H1 (cell line): ENCODE measurements around the gene SCN7A. TPM values are rescaled to one million over a fixed set of nuclear protein-coding genes. Genes with fewer than 3 reads are reported as not detected.

Source experiments
- RXRA ChIP-seq: IDR thresholded peaks from 2 replicates; pipeline ENCODE4 v1.6.1; 2011; ENCODE audit warnings: low read depth, mild to moderate bottlenecking, low read length, moderate library complexity; ENCODE audit not compliant: insufficient read depth
- polyA plus RNA-seq, 7 experiments: library from polyadenylated mRNA; depleted of rRNA in 3 of 7; stranded (reverse) in 5 of 7; unstranded in 2 of 7; fragments of >200 nt in 5 of 7; fragments of 200-250 nt in 2 of 7; gene quantifications; 1 replicate in 5 of 7; 2 replicates in 1 of 7; 4 replicates in 1 of 7; pipeline versions ENCODE4 v1.2.1 to v1.2.3, GENCODE V29; 2011 to 2013; ENCODE audit warnings: missing spikeins in 2 of 7, mixed read lengths in 2 of 7
- total RNA-seq: library from RNA; stranded (reverse); fragmentation: NEBNext Ultra II Directional; extraction: Animal tissue kit (Norgen Biotek cat#: 25700); gene quantifications from 2 replicates; pipeline ENCODE4 v1.2.1, GENCODE V29; 2021

The SCN7A gene
- total and polyA plus RNA-seq, 2 of the 8 experiments (the other 6 are each of a cell fraction or from before 2014, with no cell fraction given) = 0.09 to 0.19 TPM

DNA sequence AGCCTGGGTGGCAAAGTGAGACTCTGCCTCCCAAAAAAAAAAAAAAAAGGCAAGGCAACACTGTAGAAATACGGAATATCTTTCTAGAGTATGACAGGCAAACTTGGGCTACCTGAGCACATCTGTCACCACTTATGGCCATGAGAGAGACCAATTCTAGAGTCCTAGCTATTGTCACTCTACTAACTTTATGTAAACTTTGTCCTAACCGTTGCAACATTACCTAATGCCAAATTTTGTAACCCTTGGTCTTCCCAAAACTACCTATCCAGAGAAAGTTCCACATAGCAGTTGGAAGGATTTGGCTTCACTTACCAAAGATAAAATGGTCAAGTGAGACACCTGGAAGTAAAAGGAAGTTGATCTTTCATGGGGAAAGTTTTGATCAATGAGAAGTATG lies 26.6 kb upstream of the SCN7A start (continued):
- no peak for TF ChIP-seq RXRA
